ENCODE data around the gene LRRC1. TPM values are rescaled to one million over a fixed set of nuclear protein-coding genes. Genes with fewer than 3 reads are reported as not detected.

LRRC1 gene
- total RNA-seq, 4 donors from 2014 or later, result 39.0 to 62.5 (median 52.2) TPM

DNA sequence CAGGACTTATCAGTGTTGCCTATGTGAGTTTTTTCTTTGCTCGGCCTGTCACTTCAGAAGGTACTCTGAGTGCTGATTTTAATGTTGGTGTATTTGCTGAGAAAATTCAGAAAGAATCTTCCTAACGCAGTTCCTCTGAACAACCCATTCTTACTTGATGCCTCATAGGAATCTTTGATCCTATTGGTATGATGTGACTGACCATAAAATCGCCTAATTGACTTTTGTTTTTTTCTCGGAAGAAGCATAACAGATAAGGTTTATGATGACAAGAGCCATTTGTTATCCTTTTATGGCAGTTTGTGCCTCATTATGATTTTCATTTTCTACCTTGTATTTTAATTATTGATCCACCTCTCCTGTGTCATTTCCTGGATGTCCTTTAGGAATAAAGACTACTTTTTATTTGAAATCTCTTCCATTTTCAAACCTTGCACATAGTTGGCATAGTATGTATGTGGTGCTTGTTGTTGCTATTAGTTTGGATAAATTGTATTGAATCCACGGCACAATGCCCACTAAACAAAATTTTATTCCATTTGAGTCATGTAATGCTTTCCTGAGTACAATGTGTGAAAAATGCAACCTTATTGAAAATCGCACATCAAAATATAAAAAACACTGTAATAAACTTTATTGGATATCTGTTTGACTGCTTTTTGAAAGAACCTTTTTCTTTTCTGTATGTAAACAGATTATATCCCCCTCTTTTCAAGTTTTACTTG is 37.3 kb downstream of the LRRC1 start:
- no peak overlapping the region for H3K4me3 ChIP-seq (ENCODE audit: low read depth, poor library complexity, severe bottlenecking)
- 89 to 91% methylated on average over 6 of the region's 6 CpGs for WGBS, 2 donors
- intact Hi-C loops (cut with DNase I; ENCODE audit: low total_unique reads), result no loop called here
- TF ChIP-seq, protein P1, sequence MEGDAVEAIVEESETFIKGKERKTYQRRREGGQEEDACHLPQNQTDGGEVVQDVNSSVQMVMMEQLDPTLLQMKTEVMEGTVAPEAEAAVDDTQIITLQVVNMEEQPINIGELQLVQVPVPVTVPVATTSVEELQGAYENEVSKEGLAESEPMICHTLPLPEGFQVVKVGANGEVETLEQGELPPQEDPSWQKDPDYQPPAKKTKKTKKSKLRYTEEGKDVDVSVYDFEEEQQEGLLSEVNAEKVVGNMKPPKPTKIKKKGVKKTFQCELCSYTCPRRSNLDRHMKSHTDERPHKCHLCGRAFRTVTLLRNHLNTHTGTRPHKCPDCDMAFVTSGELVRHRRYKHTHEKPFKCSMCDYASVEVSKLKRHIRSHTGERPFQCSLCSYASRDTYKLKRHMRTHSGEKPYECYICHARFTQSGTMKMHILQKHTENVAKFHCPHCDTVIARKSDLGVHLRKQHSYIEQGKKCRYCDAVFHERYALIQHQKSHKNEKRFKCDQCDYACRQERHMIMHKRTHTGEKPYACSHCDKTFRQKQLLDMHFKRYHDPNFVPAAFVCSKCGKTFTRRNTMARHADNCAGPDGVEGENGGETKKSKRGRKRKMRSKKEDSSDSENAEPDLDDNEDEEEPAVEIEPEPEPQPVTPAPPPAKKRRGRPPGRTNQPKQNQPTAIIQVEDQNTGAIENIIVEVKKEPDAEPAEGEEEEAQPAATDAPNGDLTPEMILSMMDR (IDR thresholded peaks at IDR 0.05), result no peak
- TF ChIP-seq POLR2A (IDR thresholded peaks at IDR 0.05), result no peak
- DNase-seq (ENCODE audit: low spot score in 2 of 2), result no peak

- no peak for TF ChIP-seq POLR2A (IDR thresholded peaks at IDR 0.05)
- TF ChIP-seq, protein P1 (IDR thresholded peaks at IDR 0.05), result no peak
- no peak for DNase-seq (ENCODE audit: low spot score in 2 of 2)
- intact Hi-C loops (cut with DNase I; ENCODE audit: low total_unique reads), result no loop called here
- no peak overlapping the region for H3K4me3 ChIP-seq (ENCODE audit: low read depth, poor library complexity, severe bottlenecking)
Observed at GRCh38 chr6:53833155-53833554, 38.4 kb downstream of the LRRC1 start.

DNA sequence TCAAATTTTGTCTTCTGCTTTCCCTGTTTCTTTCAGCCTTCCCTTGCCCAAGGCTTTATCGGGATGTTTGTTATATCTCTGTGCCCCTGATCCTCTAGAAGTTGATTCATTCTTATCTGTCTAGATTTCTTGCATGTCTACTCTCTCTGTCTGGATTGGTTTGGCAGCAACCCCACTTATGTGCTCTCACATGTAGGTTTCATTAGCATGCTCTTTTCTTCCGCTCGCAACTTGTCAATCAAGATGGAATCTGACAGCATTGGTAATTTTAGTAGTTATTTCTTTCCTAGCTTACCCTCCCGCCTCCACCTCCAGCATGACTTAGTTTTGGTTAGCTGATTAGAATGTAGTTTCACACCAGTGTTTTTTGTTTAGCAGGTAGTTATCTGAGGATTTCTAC is 39.3 kb downstream of the LRRC1 start:
- intact Hi-C loops (cut with DNase I; ENCODE audit: low total_unique reads), result no loop called here
- 61 to 68% methylated on average over 4 of the region's 4 CpGs for WGBS, 2 donors
- TF ChIP-seq POLR2A (IDR thresholded peaks at IDR 0.05), result no peak
- TF ChIP-seq, protein P1 (IDR thresholded peaks at IDR 0.05), result no peak
- no peak overlapping the region for H3K4me3 ChIP-seq (ENCODE audit: low read depth, poor library complexity, severe bottlenecking)
- no peak for DNase-seq (ENCODE audit: low spot score in 2 of 2)

GRCh38 chr6:53837865-53838769 is 43.3 kb downstream of the LRRC1 start:
- TF ChIP-seq, protein P1 (IDR thresholded peaks at IDR 0.05), result no peak
- no peak for TF ChIP-seq POLR2A (IDR thresholded peaks at IDR 0.05)
- intact Hi-C loops (cut with DNase I; ENCODE audit: low total_unique reads), result no loop called here
- WGBS, 2 donors, result 37 to 47% methylated on average over 3 of the region's 3 CpGs
- no peak for DNase-seq (ENCODE audit: low spot score in 2 of 2)
- H3K4me3 ChIP-seq (ENCODE audit: low read depth, poor library complexity, severe bottlenecking), result no peak overlapping the region

DNA sequence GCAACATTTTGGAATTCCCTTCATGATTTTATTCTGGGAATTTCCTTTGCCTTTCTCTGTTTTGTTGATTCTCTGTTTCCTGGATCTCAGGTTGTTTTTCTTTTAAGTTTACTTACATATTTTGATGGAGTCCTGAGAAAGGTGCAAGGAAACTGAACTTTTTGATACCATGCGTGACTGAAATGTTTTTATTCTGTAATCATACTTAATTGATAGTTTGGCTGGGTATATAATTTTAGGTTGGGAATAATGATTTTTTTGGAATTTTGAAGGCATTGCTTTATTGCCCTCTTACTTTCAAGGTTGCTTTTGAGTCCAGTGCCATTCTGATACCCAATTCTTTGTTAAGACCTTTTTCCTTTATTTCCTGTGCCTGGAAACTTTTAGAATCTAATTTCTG is 45.2 kb downstream of the LRRC1 start:
- no peak overlapping the region for H3K4me3 ChIP-seq (ENCODE audit: low read depth, poor library complexity, severe bottlenecking)
- no peak for DNase-seq (ENCODE audit: low spot score in 2 of 2)
- TF ChIP-seq, protein P1 (IDR thresholded peaks at IDR 0.05), result no peak
- TF ChIP-seq POLR2A (IDR thresholded peaks at IDR 0.05), result no peak
- intact Hi-C loops (cut with DNase I; ENCODE audit: low total_unique reads), result no loop called here
- WGBS, 2 donors, result 100% methylated on average over 1 of the region's 1 CpG
